Activated CD8-positive, alpha-beta memory T cell treated with anti-CD3 and anti-CD28 coated beads, Interleukin-2, amount 50 U/mL, for 24 hours (primary cell): ENCODE results near the gene FGF22.

Source experiments
- DNase-seq: peaks from one replicate; pipeline ENCODE4 v3.0.0-alpha.2; 2020; ENCODE audit errors: extremely low read depth

The FGF22 gene

DNA sequence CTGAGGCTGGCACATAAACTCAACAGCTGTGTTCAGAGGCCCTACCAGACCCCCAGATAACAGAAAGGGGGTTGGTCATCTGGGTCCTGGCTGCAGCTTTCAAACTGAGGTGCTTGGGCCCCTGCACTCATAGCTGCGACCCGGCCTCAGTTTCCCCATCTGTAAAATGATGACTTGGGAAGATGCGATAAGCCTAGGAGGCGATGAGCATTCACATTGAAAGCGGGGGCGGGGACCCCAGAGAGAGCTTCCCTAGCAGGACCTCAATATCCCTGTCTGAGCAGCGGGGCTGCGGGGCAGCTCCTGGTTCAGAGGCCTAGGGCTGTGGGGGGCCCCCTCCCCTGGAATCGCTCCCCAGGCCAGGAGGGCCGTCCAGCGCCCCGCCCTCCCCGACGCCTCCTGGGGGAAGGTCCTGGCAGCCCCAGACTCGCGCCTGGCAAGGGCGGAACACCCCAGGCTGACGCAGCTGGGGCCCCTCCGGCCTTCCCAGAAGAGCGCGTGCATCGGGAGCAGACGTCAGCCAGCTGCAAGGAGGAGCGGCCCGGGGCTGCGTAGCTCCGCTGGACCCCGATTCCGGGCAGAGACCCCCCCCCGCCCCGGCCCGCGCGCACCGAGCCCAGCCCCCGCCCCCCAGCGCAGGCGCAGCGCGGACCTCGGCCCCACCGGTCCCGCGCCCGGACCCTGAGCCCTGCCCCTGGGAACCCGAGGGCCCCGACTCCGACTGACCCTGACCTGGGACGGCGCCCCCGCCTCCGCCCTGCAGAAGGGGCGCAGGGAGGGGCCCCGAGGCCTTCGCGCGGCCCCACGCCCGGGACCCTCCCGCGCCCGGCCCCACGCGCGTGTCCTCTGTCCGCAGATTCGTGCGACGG, 40.0 kb downstream of the FGF22 start:
- no peak for DNase-seq

DNA sequence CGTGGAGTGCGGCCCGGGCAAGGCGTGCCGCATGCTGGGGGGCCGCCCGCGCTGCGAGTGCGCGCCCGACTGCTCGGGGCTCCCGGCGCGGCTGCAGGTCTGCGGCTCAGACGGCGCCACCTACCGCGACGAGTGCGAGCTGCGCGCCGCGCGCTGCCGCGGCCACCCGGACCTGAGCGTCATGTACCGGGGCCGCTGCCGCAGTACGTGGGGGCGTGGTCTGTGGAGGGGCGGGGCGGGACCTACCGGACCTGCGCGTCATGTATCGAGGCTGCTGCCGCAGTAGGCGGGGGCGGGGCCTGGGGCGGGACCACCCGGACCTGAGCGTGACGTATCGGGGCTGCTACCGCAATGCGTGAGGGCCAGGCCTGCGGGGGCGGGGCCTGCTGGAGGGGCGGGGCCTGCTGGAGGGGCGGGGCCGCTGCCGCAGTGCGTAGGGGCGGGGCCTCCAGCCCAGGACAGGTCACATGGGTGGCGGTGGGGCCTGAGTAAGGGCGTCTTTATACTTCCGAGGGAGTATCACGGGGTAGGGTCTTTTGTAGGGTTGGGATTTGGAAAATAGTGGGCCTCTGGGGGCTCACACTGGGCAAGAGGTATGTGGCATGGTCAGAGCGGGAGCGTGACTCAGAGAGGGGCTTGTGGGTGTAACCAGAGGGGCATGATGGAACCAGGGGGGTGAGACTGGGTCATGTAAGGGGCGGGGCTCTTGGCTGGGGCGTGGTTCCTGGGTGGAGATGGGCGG, 40.8 kb downstream of the FGF22 start:
- peak; percentile 98 for DNase-seq

DNA sequence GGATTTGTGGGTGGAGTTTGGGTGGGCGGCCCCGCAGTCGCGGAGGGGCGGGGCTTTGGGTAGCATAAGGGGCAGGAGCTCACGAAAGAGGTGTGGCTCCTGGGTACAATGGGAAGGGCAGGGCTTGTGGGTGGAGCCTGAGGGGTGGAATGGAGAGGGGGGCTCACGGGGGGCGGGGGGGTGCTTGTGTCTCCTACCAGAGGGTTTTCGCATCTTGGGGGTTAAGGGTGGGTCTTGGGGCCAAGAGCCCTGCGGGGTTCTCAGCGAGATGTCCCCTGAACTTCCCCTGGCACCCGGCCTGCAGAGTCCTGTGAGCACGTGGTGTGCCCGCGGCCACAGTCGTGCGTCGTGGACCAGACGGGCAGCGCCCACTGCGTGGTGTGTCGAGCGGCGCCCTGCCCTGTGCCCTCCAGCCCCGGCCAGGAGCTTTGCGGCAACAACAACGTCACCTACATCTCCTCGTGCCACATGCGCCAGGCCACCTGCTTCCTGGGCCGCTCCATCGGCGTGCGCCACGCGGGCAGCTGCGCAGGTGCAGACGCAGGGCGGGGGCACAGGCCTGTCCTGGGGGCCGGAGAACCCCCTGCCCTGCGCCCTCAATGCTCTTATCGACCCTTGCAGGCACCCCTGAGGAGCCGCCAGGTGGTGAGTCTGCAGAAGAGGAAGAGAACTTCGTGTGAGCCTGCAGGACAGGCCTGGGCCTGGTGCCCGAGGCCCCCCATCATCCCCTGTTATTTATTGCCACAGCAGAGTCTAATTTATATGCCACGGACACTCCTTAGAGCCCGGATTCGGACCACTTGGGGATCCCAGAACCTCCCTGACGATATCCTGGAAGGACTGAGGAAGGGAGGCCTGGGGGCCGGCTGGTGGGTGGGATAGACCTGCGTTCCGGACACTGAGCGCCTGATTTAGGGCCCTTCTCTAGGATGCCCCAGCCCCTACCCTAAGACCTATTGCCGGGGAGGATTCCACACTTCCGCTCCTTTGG, 41.6 kb downstream of the FGF22 start:
- DNase-seq = no peak

DNA sequence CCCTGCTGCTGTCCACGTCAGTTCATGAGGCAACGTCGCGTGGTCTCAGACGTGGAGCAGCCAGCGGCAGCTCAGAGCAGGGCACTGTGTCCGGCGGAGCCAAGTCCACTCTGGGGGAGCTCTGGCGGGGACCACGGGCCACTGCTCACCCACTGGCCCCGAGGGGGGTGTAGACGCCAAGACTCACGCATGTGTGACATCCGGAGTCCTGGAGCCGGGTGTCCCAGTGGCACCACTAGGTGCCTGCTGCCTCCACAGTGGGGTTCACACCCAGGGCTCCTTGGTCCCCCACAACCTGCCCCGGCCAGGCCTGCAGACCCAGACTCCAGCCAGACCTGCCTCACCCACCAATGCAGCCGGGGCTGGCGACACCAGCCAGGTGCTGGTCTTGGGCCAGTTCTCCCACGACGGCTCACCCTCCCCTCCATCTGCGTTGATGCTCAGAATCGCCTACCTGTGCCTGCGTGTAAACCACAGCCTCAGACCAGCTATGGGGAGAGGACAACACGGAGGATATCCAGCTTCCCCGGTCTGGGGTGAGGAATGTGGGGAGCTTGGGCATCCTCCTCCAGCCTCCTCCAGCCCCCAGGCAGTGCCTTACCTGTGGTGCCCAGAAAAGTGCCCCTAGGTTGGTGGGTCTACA, 43.1 kb downstream of the FGF22 start:
- DNase-seq = no peak

DNA sequence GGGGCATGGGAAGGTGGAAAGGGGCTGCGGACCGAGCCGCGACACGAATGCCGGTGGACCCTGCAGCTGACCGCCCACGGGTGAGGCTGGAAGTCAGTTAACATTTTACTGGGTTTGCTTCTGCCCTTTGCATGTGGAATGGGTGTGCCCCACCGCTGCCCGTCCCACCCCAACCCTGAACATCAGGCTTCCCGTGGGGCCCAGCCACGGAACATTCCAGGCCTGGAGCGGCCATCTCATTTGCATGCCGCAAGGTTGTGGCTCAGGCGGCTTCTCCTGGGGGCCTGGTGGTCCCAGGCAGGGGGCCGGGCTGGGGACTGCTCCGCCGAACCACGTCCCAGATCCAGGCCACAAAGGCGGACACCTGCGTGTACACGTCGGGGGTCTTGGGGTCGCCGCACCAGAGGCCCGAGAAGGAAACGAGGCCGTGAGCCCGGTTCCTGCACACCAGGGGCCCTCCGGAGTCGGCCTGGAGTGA, 45.8 kb downstream of the FGF22 start:
- DNase-seq = no peak

DNA sequence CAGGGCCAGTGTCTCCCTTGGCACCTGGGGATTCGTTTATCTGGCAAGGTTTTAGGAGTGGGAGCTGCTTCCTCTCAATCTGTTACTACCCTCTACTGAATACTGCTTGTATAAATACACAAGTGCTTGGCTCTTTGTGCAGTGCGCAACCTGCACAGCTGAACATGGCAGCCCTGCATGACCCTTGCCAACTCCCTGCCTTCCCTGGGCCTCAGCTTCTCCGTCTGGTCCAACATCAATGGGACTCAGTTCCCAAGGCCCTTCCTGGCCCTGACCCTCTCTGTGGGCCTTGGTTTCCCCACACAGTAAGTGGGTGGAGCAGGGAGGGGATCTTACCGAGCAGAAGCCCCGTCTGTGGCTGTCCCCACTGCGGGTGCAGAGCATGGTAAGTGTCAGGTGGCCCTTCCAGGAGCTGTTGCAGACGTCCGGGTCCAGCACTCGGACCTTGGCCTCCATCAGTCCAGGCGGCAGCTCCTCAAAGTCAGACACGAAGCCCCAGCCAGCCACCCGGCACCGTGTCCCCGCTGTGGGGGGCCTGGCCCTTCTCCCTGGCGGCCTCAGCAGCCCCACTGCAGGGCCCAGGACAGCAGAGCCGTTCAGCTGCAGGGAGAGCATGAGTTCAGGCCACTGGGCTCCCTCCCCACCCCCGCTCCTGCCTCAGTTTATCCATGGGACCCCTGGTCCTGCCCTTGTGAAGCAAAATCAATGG, 47.1 kb downstream of the FGF22 start:
- no peak for DNase-seq

DNA sequence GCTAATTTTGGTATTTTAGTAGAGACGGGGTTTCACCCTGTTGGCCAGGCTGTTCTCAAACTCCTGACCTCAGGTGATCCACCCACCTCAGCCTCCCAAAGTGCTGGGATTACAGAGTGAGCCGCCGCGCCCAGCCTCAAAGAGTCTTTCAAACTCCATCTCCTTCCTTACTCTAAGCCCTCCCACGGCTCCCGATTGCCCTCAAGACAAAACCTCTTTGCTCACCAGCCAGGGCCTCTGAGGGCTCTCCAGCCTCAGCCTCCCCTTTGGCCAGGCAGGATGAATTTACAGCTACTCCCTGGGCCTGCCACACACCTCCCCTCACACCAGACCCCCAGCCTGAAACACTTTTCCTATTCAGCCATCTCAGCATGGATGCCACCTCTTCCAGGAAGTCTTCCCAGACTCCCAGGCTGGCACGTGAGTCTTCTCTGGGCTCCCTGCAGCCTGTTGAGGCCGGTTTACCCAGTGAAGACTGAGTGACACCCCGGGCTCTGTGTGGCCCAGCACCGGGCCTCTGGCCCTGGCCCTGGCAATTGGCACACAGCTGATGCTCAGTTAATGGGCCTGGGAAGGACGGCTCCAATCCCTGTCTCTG, 48.0 kb downstream of the FGF22 start:
- no peak for DNase-seq

DNA sequence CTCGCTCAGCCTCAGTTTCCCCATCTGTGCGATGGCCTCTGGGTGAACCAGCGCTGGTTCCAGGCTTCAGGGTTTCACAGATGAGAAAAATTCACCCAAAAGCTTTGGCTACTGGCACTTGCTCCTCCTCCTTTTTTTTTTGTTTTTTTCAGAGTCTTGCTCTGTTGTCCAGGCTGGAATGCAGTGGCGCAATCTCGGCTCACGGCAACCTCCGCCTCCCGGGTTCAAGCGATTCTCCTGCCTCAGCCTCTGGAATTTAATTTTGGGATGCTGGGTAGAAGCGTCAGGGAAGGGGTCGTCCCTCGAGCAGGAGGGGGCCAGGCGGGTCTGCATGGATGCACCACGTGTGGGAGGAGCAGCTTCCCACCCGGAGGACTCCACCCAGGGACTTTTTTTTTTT, 48.5 kb downstream of the FGF22 start:
- DNase-seq = no peak

DNA sequence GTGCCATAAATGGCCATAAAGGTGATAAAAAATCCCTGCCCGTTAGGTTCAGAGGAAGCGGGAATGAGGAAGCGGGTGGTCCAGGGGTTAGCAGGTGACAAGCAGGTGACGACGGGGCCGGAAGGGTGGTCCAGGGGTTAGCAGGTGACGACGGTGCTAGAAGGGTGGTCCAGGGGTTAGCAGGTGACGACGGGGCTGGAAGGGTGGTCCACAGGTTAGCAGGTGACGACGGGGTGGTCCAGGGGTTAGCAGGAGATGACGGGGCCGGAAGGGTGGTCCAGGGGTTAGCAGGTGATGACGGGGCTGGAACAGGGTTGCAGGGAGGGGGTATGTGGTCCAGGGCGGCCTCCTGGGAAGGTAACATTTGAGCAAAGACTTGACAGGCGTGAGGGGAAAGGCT, 49.3 kb downstream of the FGF22 start:
- DNase-seq = no peak

DNA sequence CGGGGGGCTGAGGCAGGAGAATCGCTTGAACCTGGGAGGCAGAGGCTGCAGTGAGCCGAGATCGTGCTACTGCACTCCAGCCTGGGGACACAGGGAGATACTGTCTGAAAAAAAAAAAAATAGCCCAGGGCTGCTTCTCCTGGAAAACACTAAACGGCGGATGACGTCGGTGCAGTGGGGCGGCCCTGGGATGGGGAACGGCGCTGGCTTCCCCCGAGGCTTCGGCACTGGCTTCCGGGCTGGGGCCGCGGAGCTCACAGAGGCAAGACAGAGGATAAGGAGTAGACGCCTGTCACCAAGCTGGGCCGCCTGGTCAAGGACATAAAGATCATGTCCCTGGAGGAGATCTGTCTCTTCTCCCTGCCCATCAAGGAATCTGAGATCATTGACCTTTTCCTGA, 50.5 kb downstream of the FGF22 start:
- DNase-seq = no peak
